HEK293 (cell line): ENCODE measurements around the gene GNAS.

ENCODE experiments used
- CTCF ChIA-PET: fragments of 350-600 bp; formaldehyde crosslinking; extraction: SDS; loops from one replicate; lab custom pipeline; 2021; ENCODE audit warnings: antibody characterized with exemption; lab: Yijun Ruan, JAX
- POLR2A ChIA-PET: fragments of 300-600 bp; formaldehyde crosslinking; extraction: SDS; loops from one replicate; lab custom pipeline; 2020; ENCODE audit warnings: antibody characterized with exemption, inconsistent platforms; lab: Yijun Ruan, JAX
- H3K27ac ChIP-seq: fragments of 200-500 bp; sonication (Bioruptor generic); 2 replicates; pipeline ENCODE4 v1.5.1; 2014; ENCODE audit warnings: low read depth, low read length, control low read depth, inconsistent platforms; ENCODE audit errors: extremely low read depth
- H3K36me3 ChIP-seq, 2 experiments: fragments of 200-500 bp in 1 of 2; sonication (Bioruptor generic) in 1 of 2; 1 replicate in 1 of 2; 2 replicates in 1 of 2; pipeline ENCODE4 v1.5.1; 2014 to 2017; ENCODE audit warnings: inconsistent platforms in 2 of 2, low read length in 2 of 2; ENCODE audit not compliant: control insufficient read depth in 2 of 2, insufficient read depth in 1 of 2
- H3K4me1 ChIP-seq: fragments of 200-500 bp; sonication (Bioruptor generic); 2 replicates; pipeline ENCODE4 v1.5.1; 2014; ENCODE audit warnings: mild to moderate bottlenecking, low read length, inconsistent platforms; ENCODE audit not compliant: control insufficient read depth, insufficient read depth
- H3K4me3 ChIP-seq: 2 replicates; pipeline ENCODE4 v1.5.1; 2011; ENCODE audit warnings: low read depth, mild to moderate bottlenecking, control low read depth, low read length, moderate library complexity
- H3K9me3 ChIP-seq: fragments of 200-500 bp; sonication (Bioruptor generic); 2 replicates; pipeline ENCODE4 v1.5.1; 2014; ENCODE audit warnings: low read depth, low read length, inconsistent platforms; ENCODE audit not compliant: control insufficient read depth, insufficient read depth
- BCL11A ChIP-seq: fragments of 450-650 bp; formaldehyde crosslinking; IDR thresholded peaks from 2 replicates; pipeline ENCODE4 v1.5.1; 2016; ENCODE audit warnings: low read depth, missing biosample characterization, missing genetic modification characterization
- BCL11B ChIP-seq: fragments of 450-650 bp; formaldehyde crosslinking; IDR thresholded peaks from 2 replicates; pipeline ENCODE4 v1.5.1; 2016; ENCODE audit warnings: low read depth, missing biosample characterization, missing genetic modification characterization
- GLIS1 ChIP-seq: fragments of 450-650 bp; formaldehyde crosslinking; IDR thresholded peaks from 2 replicates; pipeline ENCODE4 v1.5.1; 2016; ENCODE audit warnings: missing biosample characterization, missing genetic modification characterization
- HOXD13 ChIP-seq: sonication (generic); formaldehyde crosslinking; IDR thresholded peaks from 2 replicates; pipeline ENCODE4 v1.8.0; 2022; ENCODE audit warnings: missing genetic modification reagents, borderline replicate concordance
- KLF9 ChIP-seq: fragments of 450-650 bp; formaldehyde crosslinking; IDR thresholded peaks from 2 replicates; pipeline ENCODE4 v1.5.1; 2016; ENCODE audit warnings: missing biosample characterization, missing genetic modification characterization, low read depth
- MEIS1 ChIP-seq: sonication (generic); formaldehyde crosslinking; IDR thresholded peaks from 2 replicates; pipeline ENCODE4 v1.8.1; 2022; ENCODE audit warnings: missing genetic modification reagents, mild to moderate bottlenecking, borderline replicate concordance
- RBAK ChIP-seq: fragments of 450-650 bp; formaldehyde crosslinking; IDR thresholded peaks from 2 replicates; pipeline ENCODE4 v1.5.1; 2016; ENCODE audit warnings: missing biosample characterization, missing genetic modification characterization
- REPIN1 ChIP-seq: fragments of 450-650 bp; formaldehyde crosslinking; IDR thresholded peaks from 2 replicates; pipeline ENCODE4 v1.5.1; 2017; ENCODE audit warnings: missing biosample characterization, missing genetic modification characterization, low read depth
- SALL2 ChIP-seq: fragments of 450-650 bp; formaldehyde crosslinking; IDR thresholded peaks from 2 replicates; pipeline ENCODE4 v1.5.0; 2017; ENCODE audit warnings: missing biosample characterization, mild to moderate bottlenecking, missing genetic modification characterization, borderline replicate concordance
- ZBTB1 ChIP-seq: fragments of 450-650 bp; formaldehyde crosslinking; IDR thresholded peaks from 2 replicates; pipeline ENCODE4 v1.5.1; 2016; ENCODE audit warnings: missing biosample characterization, missing genetic modification characterization
- ZBTB21 ChIP-seq: fragments of 450-650 bp; formaldehyde crosslinking; IDR thresholded peaks from 2 replicates; pipeline ENCODE4 v1.5.1; 2017; ENCODE audit warnings: missing biosample characterization, missing genetic modification characterization
- ZBTB48 ChIP-seq: fragments of 450-650 bp; formaldehyde crosslinking; IDR thresholded peaks from 2 replicates; pipeline ENCODE4 v1.5.1; 2016; ENCODE audit warnings: missing biosample characterization, missing genetic modification characterization
- ZNF133 ChIP-seq: fragments of 450-650 bp; formaldehyde crosslinking; IDR thresholded peaks from 2 replicates; pipeline ENCODE4 v1.5.1; 2016; ENCODE audit warnings: missing biosample characterization, missing genetic modification characterization
- ZNF138 ChIP-seq: fragments of 450-650 bp; formaldehyde crosslinking; IDR thresholded peaks from 2 replicates; pipeline ENCODE4 v1.5.1; 2016; ENCODE audit warnings: missing biosample characterization, missing genetic modification characterization, borderline replicate concordance
- ZNF169 ChIP-seq: fragments of 450-650 bp; formaldehyde crosslinking; IDR thresholded peaks from 2 replicates; pipeline ENCODE4 v1.5.1; 2016; ENCODE audit warnings: missing biosample characterization, missing genetic modification characterization
- ZNF26 ChIP-seq: fragments of 450-650 bp; formaldehyde crosslinking; IDR thresholded peaks from 2 replicates; pipeline ENCODE4 v1.5.1; 2016; ENCODE audit warnings: missing biosample characterization, missing genetic modification characterization
- ZNF335 ChIP-seq: fragments of 450-650 bp; formaldehyde crosslinking; conservative IDR thresholded peaks from 2 replicates; pipeline ENCODE4 v1.5.1; 2016; ENCODE audit warnings: missing biosample characterization, missing genetic modification characterization
- ZNF394 ChIP-seq: fragments of 450-650 bp; formaldehyde crosslinking; IDR thresholded peaks from 2 replicates; pipeline ENCODE4 v1.5.1; 2016; ENCODE audit warnings: missing biosample characterization, missing genetic modification characterization, mild to moderate bottlenecking, moderate library complexity, borderline replicate concordance
- ZNF398 ChIP-seq: fragments of 450-650 bp; formaldehyde crosslinking; IDR thresholded peaks from 2 replicates; pipeline ENCODE4 v1.5.1; 2017; ENCODE audit warnings: missing biosample characterization, missing genetic modification characterization
- ZNF416 ChIP-seq: fragments of 450-650 bp; formaldehyde crosslinking; IDR thresholded peaks from 2 replicates; pipeline ENCODE4 v1.5.1; 2016; ENCODE audit warnings: missing biosample characterization, missing genetic modification characterization
- ZNF768 ChIP-seq: fragments of 450-650 bp; formaldehyde crosslinking; IDR thresholded peaks from 2 replicates; pipeline ENCODE4 v1.5.1; 2018; ENCODE audit warnings: missing biosample characterization, mild to moderate bottlenecking, missing genetic modification characterization
- TF ChIP-seq, protein P1 (sequence below): fragments of 450-650 bp; formaldehyde crosslinking; IDR thresholded peaks from 2 replicates; pipeline ENCODE4 v1.5.1; 2016; ENCODE audit warnings: missing biosample characterization, missing genetic modification characterization
- TF ChIP-seq, protein P2 (sequence below): fragments of 450-650 bp; formaldehyde crosslinking; IDR thresholded peaks from 2 replicates; pipeline ENCODE4 v1.5.1; 2016; ENCODE audit warnings: missing biosample characterization, missing genetic modification characterization
- TF ChIP-seq, protein P3 (sequence below): fragments of 450-650 bp; formaldehyde crosslinking; IDR thresholded peaks from 2 replicates; pipeline ENCODE4 v1.5.1; 2016; ENCODE audit warnings: missing biosample characterization, missing genetic modification characterization

The GNAS gene

GRCh38 chr20:58837717-58838116 lies 14.8 kb upstream of the GNAS start:
- Histone ChIP-seq H3K27ac (no peak overlapping the region), H3K4me1 (no peaks in the 10 kb centered on the region), H3K36me3 (peaks cover 0 to 59% of the 10 kb centered on the region in 2 experiments; a peak in 2 of 3 replicates), H3K9me3 (no peaks in the 10 kb centered on the region), H3K4me3 (no peak overlapping the region)
- POLR2A ChIA-PET = no interaction called here
- TF ChIP-seq KLF9 (tag by site-specific recombination) (no peak), ZNF26 (tag by site-specific recombination) (no peak), REPIN1 (tag by site-specific recombination) (no peak), SALL2 (tag by site-specific recombination) (no peak), MEIS1 (CRISPR knock-in tag) (no peak), ZBTB21 (tag by site-specific recombination) (no peak), HOXD13 (CRISPR knock-in tag) (no peak), BCL11B (tag by site-specific recombination) (no peak), ZNF398 (tag by site-specific recombination) (no peak), ZNF169 (no peak), ZNF335 (tag by site-specific recombination) (no peak), ZNF394 (tag by site-specific recombination) (no peak), ZNF768 (tag by site-specific recombination) (no peak), RBAK (tag by site-specific recombination) (no peak), ZNF138 (no peak), ZBTB48 (no peak)
- TF ChIP-seq, protein P1, sequence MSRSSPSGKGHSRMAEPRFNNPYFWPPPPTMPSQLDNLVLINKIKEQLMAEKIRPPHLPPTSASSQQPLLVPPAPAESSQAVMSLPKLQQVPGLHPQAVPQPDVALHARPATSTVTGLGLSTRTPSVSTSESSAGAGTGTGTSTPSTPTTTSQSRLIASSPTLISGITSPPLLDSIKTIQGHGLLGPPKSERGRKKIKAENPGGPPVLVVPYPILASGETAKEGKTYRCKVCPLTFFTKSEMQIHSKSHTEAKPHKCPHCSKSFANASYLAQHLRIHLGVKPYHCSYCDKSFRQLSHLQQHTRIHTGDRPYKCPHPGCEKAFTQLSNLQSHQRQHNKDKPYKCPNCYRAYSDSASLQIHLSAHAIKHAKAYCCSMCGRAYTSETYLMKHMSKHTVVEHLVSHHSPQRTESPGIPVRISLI = no peak
- TF ChIP-seq, protein P2, sequence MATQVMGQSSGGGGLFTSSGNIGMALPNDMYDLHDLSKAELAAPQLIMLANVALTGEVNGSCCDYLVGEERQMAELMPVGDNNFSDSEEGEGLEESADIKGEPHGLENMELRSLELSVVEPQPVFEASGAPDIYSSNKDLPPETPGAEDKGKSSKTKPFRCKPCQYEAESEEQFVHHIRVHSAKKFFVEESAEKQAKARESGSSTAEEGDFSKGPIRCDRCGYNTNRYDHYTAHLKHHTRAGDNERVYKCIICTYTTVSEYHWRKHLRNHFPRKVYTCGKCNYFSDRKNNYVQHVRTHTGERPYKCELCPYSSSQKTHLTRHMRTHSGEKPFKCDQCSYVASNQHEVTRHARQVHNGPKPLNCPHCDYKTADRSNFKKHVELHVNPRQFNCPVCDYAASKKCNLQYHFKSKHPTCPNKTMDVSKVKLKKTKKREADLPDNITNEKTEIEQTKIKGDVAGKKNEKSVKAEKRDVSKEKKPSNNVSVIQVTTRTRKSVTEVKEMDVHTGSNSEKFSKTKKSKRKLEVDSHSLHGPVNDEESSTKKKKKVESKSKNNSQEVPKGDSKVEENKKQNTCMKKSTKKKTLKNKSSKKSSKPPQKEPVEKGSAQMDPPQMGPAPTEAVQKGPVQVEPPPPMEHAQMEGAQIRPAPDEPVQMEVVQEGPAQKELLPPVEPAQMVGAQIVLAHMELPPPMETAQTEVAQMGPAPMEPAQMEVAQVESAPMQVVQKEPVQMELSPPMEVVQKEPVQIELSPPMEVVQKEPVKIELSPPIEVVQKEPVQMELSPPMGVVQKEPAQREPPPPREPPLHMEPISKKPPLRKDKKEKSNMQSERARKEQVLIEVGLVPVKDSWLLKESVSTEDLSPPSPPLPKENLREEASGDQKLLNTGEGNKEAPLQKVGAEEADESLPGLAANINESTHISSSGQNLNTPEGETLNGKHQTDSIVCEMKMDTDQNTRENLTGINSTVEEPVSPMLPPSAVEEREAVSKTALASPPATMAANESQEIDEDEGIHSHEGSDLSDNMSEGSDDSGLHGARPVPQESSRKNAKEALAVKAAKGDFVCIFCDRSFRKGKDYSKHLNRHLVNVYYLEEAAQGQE (tag by site-specific recombination) = no peak
- CTCF ChIA-PET = interaction anchor here (0.6 to 3.7 kb wide), 5 partner anchors 9 to 357 kb away, joined by 3 to 23 read pairs (median 3); no protein-coding TSS in a partner anchor

DNA sequence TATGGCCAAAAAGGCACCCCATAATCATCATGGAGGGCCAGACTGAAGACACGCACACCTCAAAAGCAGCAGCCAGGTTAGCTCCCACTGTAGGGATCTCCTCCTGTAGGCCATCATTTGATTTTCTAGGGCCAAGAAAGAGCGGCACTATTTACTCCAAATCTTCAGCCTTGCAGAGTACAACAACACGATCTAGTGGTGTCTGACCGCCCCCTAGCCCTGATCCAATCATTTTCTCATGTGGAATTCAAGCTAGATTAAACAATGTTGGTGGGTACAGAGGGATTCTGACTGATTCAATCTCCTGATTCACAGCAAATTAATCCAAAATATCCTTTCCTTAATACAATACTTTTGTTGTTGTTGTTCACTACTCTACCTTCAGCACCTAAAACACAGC lies 14.3 kb upstream of the GNAS start:
- TF ChIP-seq ZNF133 (tag by site-specific recombination) = no peak
- TF ChIP-seq ZBTB1 (tag by site-specific recombination) = no peak
- TF ChIP-seq ZNF416 (tag by site-specific recombination) = no peak
- TF ChIP-seq GLIS1 = no peak
- no peak for TF ChIP-seq BCL11A (tag by site-specific recombination)
- TF ChIP-seq, protein P3, sequence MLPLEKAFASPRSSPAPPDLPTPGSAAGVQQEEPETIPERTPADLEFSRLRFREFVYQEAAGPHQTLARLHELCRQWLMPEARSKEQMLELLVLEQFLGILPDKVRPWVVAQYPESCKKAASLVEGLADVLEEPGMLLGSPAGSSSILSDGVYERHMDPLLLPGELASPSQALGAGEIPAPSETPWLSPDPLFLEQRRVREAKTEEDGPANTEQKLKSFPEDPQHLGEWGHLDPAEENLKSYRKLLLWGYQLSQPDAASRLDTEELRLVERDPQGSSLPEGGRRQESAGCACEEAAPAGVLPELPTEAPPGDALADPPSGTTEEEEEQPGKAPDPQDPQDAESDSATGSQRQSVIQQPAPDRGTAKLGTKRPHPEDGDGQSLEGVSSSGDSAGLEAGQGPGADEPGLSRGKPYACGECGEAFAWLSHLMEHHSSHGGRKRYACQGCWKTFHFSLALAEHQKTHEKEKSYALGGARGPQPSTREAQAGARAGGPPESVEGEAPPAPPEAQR (tag by site-specific recombination) = no peak
- H3K9me3 ChIP-seq = no peaks in the 10 kb centered on the region
- ChIA-PET POLR2A (no interaction called here), CTCF (interaction anchor here (0.6 to 3.7 kb wide), 7 partner anchors 10 to 603 kb away, joined by 3 to 23 read pairs (median 3); partner anchors contain the start of gene STX16)
- H3K36me3 ChIP-seq = peaks cover 0 to 62% of the 10 kb centered on the region in 2 experiments; a peak in 2 of 3 replicates
- no peak overlapping the region for H3K27ac ChIP-seq
- H3K4me1 ChIP-seq = no peaks in the 10 kb centered on the region
- no peak overlapping the region for H3K4me3 ChIP-seq
